Caco-2 (cell line): Measurements from ENCODE around the gene MUC5B. TPM values are rescaled to one million over a fixed set of nuclear protein-coding genes. Genes with fewer than 3 reads are reported as not detected.
A peak's percentile ranks its signal among the peaks of the same experiment; 100 is the strongest.

Source experiments
- BruUV-seq: library from RNA; stranded (reverse); fragments of 400-500 nt; replicated peaks from 2 replicates; lab custom pipeline; 2021; lab: Mats Ljungman, UMichigan
- CTCF ChIA-PET: fragments of 300-600 bp; sonication (Branson Sonifier 250); formaldehyde crosslinking; loops from one replicate; lab custom pipeline; 2022; ENCODE audit warnings: antibody characterized with exemption; lab: Charles Lee
- POLR2A ChIA-PET: fragments of 300-600 bp; sonication (Branson Sonifier 250); formaldehyde crosslinking; loops from one replicate; lab custom pipeline; 2022; ENCODE audit warnings: antibody characterized with exemption; lab: Charles Lee
- DNase-seq, 2 experiments: peaks; one replicate each; pipeline versions ENCODE4 v3.0.0 to v3.0.0-alpha.2; 2020 to 2022
- H3K27me3 ChIP-seq: replicated peaks from 2 replicates; pipeline ENCODE4 v1.6.0; 2011; ENCODE audit warnings: low read length; ENCODE audit not compliant: control insufficient read depth, insufficient read depth
- H3K36me3 ChIP-seq: 2 replicates; pipeline ENCODE4 v1.5.1; 2011; ENCODE audit warnings: low read length; ENCODE audit not compliant: control insufficient read depth, insufficient read depth
- H3K4me1 ChIP-seq: fragments of 250-450 bp; sonication (Bioruptor Pico); 2 replicates; pipeline ENCODE4 v1.5.1; 2020; ENCODE audit warnings: mild to moderate bottlenecking
- H3K4me3 ChIP-seq: 2 replicates; pipeline ENCODE4 v1.5.1; 2011; ENCODE audit warnings: low read depth, mild to moderate bottlenecking, control low read depth, low read length
- H3K9me3 ChIP-seq: fragments of 250-450 bp; sonication (Bioruptor Pico); 2 replicates; pipeline ENCODE4 v1.5.1; 2020; ENCODE audit warnings: mild to moderate bottlenecking, moderate library complexity
- H3K27ac Mint-ChIP-seq: one replicate; pipeline ENCODE4 v1.8.0; 2022; ENCODE audit warnings: mixed read lengths; ENCODE audit not compliant: unreplicated experiment
- H3K27me3 Mint-ChIP-seq: one replicate; pipeline ENCODE4 v1.8.0; 2022; ENCODE audit warnings: mixed read lengths; ENCODE audit not compliant: insufficient read depth, unreplicated experiment
- H3K36me3 Mint-ChIP-seq: one replicate; pipeline ENCODE4 v1.8.0; 2022; ENCODE audit warnings: mild to moderate bottlenecking, mixed read lengths; ENCODE audit not compliant: insufficient read depth, unreplicated experiment
- H3K4me1 Mint-ChIP-seq: one replicate; pipeline ENCODE4 v1.8.0; 2022; ENCODE audit warnings: low read depth, mixed read lengths; ENCODE audit not compliant: unreplicated experiment
- H3K4me3 Mint-ChIP-seq: one replicate; pipeline ENCODE4 v1.8.0; 2022; ENCODE audit warnings: mild to moderate bottlenecking, moderate library complexity, mixed read lengths; ENCODE audit not compliant: unreplicated experiment
- H3K9me3 Mint-ChIP-seq: one replicate; pipeline ENCODE4 v1.8.0; 2022; ENCODE audit warnings: mixed read lengths; ENCODE audit not compliant: unreplicated experiment
- intact Hi-C: fragments of 100-400 bp; cut with micrococcal nuclease; formaldehyde crosslinking; loops from one replicate; pipeline ENCODE4 v1.10.0; 2022; ENCODE audit not compliant: unreplicated experiment
- total RNA-seq: library from RNA; stranded (reverse); gene quantifications from 2 replicates; pipeline ENCODE4 v1.2.3, GENCODE V29; 2022
- TF ChIP-seq, protein P1 (sequence below), 2 experiments: fragments of 200-600 bp in 1 of 2; IDR thresholded peaks; 1 replicate in 1 of 2; 2 replicates in 1 of 2; pipeline versions ENCODE4 v1.5.1 to v1.8.0; 2011 to 2022; ENCODE audit warnings: antibody characterized with exemption in 1 of 2, control low read depth in 1 of 2, inconsistent platforms in 1 of 2, low read depth in 1 of 2, low read length in 1 of 2, mild to moderate bottlenecking in 1 of 2, moderate library complexity in 1 of 2; ENCODE audit not compliant: insufficient read depth in 1 of 2, severe bottlenecking in 1 of 2, unreplicated experiment in 1 of 2

The MUC5B gene
- total RNA-seq, 1 experiment from 2014 or later, result not detected

DNA sequence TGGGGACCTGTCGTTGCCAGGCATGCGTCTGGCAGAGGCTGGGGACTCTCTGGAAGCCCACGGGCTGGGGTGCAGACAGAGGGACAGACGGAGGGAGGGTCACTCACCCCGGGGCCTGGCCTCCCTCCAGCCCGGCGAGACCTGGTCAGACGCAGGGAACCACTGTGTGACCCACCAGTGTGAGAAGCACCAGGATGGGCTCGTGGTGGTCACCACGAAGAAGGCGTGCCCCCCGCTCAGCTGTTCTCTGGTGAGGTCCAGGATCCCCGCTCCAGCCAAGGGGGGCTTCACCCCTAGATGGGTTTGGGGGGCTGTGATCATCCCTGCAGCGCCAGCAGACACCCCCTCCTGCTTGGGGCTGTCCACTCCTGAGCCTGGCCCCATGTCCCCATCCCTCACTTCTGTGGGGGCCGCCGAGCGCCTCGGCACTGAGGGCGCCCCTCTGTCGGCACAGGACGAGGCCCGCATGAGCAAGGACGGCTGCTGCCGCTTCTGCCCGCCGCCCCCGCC lies 23.6 kb upstream of the MUC5B start:
- Mint-ChIP-seq H3K9me3 (no peaks in the 10 kb centered on the region), H3K4me3 (no peak overlapping the region), H3K27ac (no peak overlapping the region), H3K27me3 (no peaks in the 10 kb centered on the region), H3K4me1 (no peaks in the 10 kb centered on the region), H3K36me3 (no peaks in the 10 kb centered on the region)
- H3K4me1 ChIP-seq, result no peaks in the 10 kb centered on the region
- no peak overlapping the region for H3K4me3 ChIP-seq
- TF ChIP-seq, protein P1, sequence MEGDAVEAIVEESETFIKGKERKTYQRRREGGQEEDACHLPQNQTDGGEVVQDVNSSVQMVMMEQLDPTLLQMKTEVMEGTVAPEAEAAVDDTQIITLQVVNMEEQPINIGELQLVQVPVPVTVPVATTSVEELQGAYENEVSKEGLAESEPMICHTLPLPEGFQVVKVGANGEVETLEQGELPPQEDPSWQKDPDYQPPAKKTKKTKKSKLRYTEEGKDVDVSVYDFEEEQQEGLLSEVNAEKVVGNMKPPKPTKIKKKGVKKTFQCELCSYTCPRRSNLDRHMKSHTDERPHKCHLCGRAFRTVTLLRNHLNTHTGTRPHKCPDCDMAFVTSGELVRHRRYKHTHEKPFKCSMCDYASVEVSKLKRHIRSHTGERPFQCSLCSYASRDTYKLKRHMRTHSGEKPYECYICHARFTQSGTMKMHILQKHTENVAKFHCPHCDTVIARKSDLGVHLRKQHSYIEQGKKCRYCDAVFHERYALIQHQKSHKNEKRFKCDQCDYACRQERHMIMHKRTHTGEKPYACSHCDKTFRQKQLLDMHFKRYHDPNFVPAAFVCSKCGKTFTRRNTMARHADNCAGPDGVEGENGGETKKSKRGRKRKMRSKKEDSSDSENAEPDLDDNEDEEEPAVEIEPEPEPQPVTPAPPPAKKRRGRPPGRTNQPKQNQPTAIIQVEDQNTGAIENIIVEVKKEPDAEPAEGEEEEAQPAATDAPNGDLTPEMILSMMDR (IDR thresholded peaks at IDR 0.05; ENCODE audit: insufficient read depth in 1 of 2, low read depth in 1 of 2, low read length in 1 of 2, severe bottlenecking in 1 of 2, unreplicated experiment in 1 of 2), result no peak
- DNase-seq, result peak in 1 of 2 experiments; percentile 32
- BruUV-seq, result no TSS peak
- no peaks in the 10 kb centered on the region for H3K9me3 ChIP-seq
- no peaks in the 10 kb centered on the region for H3K36me3 ChIP-seq
- CTCF ChIA-PET, result no interaction called here
- no peaks in the 10 kb centered on the region for H3K27me3 ChIP-seq
- POLR2A ChIA-PET, result no interaction called here
- intact Hi-C loops, result no loop called here

DNA sequence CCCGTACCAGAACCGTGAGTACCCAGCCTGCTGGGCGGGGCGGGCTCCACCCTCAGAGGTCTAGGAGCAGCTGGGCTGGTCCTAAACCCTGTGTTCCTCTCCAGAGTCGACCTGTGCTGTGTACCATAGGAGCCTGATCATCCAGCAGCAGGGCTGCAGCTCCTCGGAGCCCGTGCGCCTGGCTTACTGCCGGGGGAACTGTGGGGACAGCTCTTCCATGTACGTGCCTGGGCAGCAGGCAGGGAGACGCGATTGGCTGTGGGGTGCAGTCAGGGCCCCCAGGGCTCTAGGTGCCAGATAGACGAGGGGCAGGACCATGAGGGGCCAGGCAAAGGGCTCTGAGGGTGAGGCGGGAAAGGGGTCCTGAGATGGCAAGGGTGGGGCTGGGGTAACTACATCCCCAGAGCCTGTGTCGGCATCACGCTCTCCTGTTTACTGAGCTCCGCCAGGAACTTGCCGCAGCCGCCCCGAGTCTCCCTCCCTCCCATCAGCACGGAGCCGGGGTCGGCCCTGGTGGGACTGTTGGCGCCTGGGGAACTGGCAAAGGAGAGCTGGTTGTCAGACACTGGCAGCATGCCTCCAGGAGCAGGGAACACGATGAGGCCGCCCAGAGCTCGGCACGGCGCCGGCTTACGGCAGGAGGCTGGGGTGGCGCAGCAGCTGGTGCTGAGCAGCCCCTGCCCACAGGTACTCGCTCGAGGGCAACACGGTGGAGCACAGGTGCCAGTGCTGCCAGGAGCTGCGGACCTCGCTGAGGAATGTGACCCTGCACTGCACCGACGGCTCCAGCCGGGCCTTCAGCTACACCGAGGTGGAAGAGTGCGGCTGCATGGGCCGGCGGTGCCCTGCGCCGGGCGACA lies 22.9 kb upstream of the MUC5B start:
- Mint-ChIP-seq H3K27ac (no peak overlapping the region), H3K4me3 (no peak overlapping the region), H3K36me3 (no peaks in the 10 kb centered on the region), H3K9me3 (no peaks in the 10 kb centered on the region), H3K4me1 (no peaks in the 10 kb centered on the region), H3K27me3 (no peaks in the 10 kb centered on the region)
- POLR2A ChIA-PET, result no interaction called here
- no TSS peak for BruUV-seq
- TF ChIP-seq, protein P1 (IDR thresholded peaks at IDR 0.05; ENCODE audit: insufficient read depth in 1 of 2, low read depth in 1 of 2, low read length in 1 of 2, severe bottlenecking in 1 of 2, unreplicated experiment in 1 of 2), result no peak
- intact Hi-C loops, result no loop called here
- peak in 1 of 2 experiments; percentile 32 for DNase-seq
- CTCF ChIA-PET, result interaction anchor here (0.6 kb wide), 1 partner anchor 113 kb away, joined by 3 read pairs; no protein-coding TSS in a partner anchor
- H3K4me1 ChIP-seq, result no peaks in the 10 kb centered on the region
- H3K36me3 ChIP-seq, result no peaks in the 10 kb centered on the region
- H3K27me3 ChIP-seq, result no peaks in the 10 kb centered on the region
- no peak overlapping the region for H3K4me3 ChIP-seq
- H3K9me3 ChIP-seq, result no peaks in the 10 kb centered on the region

DNA sequence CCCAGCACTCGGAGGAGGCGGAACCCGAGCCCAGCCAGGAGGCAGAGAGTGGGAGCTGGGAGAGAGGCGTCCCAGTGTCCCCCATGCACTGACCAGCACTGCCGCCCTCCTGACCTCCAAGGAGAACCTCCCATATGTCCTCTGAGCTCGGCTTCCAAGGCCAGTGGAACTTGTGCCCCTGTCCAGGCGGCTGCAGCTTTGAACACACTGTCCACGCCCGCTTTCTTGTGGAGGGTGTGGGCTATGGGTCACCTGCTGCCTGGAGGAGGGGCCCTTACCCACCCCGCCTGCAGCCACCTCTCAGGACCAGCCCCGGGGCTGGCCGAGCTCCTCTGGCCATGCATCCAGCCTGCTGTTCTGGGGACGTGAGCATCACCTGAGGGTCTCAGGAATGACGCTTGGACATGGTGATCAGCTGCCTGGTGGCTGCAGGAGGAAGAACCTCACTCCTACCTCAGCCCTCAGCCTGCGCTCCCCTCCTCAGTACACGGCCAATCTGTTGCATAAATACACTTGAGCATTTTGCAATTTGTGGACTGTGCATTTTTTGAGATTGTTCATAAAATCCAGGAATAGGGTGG lies 22.2 kb upstream of the MUC5B start:
- Mint-ChIP-seq H3K36me3 (no peaks in the 10 kb centered on the region), H3K27ac (no peak overlapping the region), H3K27me3 (no peaks in the 10 kb centered on the region), H3K9me3 (no peaks in the 10 kb centered on the region), H3K4me1 (no peaks in the 10 kb centered on the region), H3K4me3 (no peak overlapping the region)
- TF ChIP-seq, protein P1 (IDR thresholded peaks at IDR 0.05; ENCODE audit: insufficient read depth in 1 of 2, low read depth in 1 of 2, low read length in 1 of 2, severe bottlenecking in 1 of 2, unreplicated experiment in 1 of 2), result no peak
- no TSS peak for BruUV-seq
- ChIA-PET CTCF (interaction anchor here (0.6 kb wide), 1 partner anchor 112 kb away, joined by 3 read pairs; no protein-coding TSS in a partner anchor), POLR2A (no interaction called here)
- no peaks in the 10 kb centered on the region for H3K9me3 ChIP-seq
- H3K27me3 ChIP-seq, result no peaks in the 10 kb centered on the region
- intact Hi-C loops, result no loop called here
- H3K36me3 ChIP-seq, result no peaks in the 10 kb centered on the region
- H3K4me3 ChIP-seq, result no peak overlapping the region
- peak in 1 of 2 experiments; percentile 26 for DNase-seq
- no peaks in the 10 kb centered on the region for H3K4me1 ChIP-seq
